Activated T-helper 9 cell treated with anti-CD3 and anti-CD28 coated beads, Interleukin-2, amount 50 U/mL, for 16 hours (primary cell): ENCODE results near the gene TUFT1.
A peak's percentile ranks its signal among the peaks of the same experiment; 100 is the strongest.
"Not testable (repeated sequence)": the region's sequence is repeated elsewhere in the genome, so short reads cannot be mapped to it uniquely, and the experiment has no call there.

Experiments
- DNase-seq: peaks from one replicate; pipeline ENCODE4 v3.0.0-alpha.2; 2020; ENCODE audit warnings: low read depth

TUFT1 gene

GRCh38 chr1:151512801-151513625, 27.1 kb upstream of the TUFT1 start:
- DNase-seq, result no peak

- no peak for DNase-seq
These were observed 26.4 kb upstream of the TUFT1 start for GRCh38 chr1:151513626-151514121.

- no peak for DNase-seq
These were observed 25.7 kb upstream of the TUFT1 start for GRCh38 chr1:151514366-151514765.

GRCh38 chr1:151515265-151515664, 24.8 kb upstream of the TUFT1 start:
- DNase-seq, result no peak

GRCh38 chr1:151516031-151516511, 24.0 kb upstream of the TUFT1 start:
- DNase-seq, result no peak

GRCh38 chr1:151518431-151518830, 21.7 kb upstream of the TUFT1 start:
- no peak for DNase-seq

GRCh38 chr1:151518936-151519335, 21.2 kb upstream of the TUFT1 start:
- DNase-seq, result no peak

- DNase-seq, result no peak
These were observed 20.4 kb upstream of the TUFT1 start for GRCh38 chr1:151519667-151520066.

GRCh38 chr1:151520359-151520758, 19.8 kb upstream of the TUFT1 start:
- no peak for DNase-seq

- DNase-seq, result not testable (repeated sequence)
These were observed 17.7 kb upstream of the TUFT1 start for GRCh38 chr1:151522427-151522826.

GRCh38 chr1:151523326-151523725, 16.8 kb upstream of the TUFT1 start:
- DNase-seq, result no peak

GRCh38 chr1:151524736-151525135, 15.4 kb upstream of the TUFT1 start:
- no peak for DNase-seq

GRCh38 chr1:151526735-151527525, 13.2 kb upstream of the TUFT1 start:
- no peak for DNase-seq

GRCh38 chr1:151529211-151529702, 10.9 kb upstream of the TUFT1 start:
- no peak for DNase-seq

- DNase-seq, result no peak
These were observed 10.3 kb upstream of the TUFT1 start for GRCh38 chr1:151529781-151530180.

GRCh38 chr1:151530461-151530860, 9.6 kb upstream of the TUFT1 start:
- no peak for DNase-seq

- DNase-seq, result no peak
These were observed 6.2 kb upstream of the TUFT1 start for GRCh38 chr1:151533870-151534269.

GRCh38 chr1:151534662-151535278, 5.3 kb upstream of the TUFT1 start:
- peak; percentile 62 for DNase-seq

- no peak for DNase-seq
These were observed 4.5 kb upstream of the TUFT1 start for GRCh38 chr1:151535326-151536271.

GRCh38 chr1:151536499-151536898, 3.6 kb upstream of the TUFT1 start:
- no peak for DNase-seq

GRCh38 chr1:151537112-151537511, 3.0 kb upstream of the TUFT1 start:
- DNase-seq, result no peak
